D721Med (cell line): ENCODE results near the gene TMEM158.

ENCODE experiments used
- DNase-seq: peaks from one replicate; pipeline ENCODE4 v3.0.0; 2011; ENCODE audit warnings: low spot score; ENCODE audit not compliant: insufficient read length
- FAIRE-seq: peaks from 2 replicates; lab custom pipeline; 2011; peaks lifted over from hg19 to GRCh38; lab: Jason Lieb, UNC
- CTCF ChIP-seq: IDR thresholded peaks from 2 replicates; pipeline ENCODE4 v1.5.1; 2012; ENCODE audit warnings: mild to moderate bottlenecking, control low read depth; ENCODE audit not compliant: insufficient read depth; ENCODE audit errors: missing control alignments

TMEM158 gene

GRCh38 chr3:45234250-45234649, 8.2 kb upstream of the TMEM158 start:
- FAIRE-seq = no peak
- no peak for DNase-seq

GRCh38 chr3:45232521-45232920, 6.4 kb upstream of the TMEM158 start:
- DNase-seq (no peak), FAIRE-seq (no peak)
- no peak for TF ChIP-seq CTCF

More at GRCh38 chr3:45234250-45234649, 8.2 kb upstream of the TMEM158 start:
- no peak for TF ChIP-seq CTCF

- DNase-seq (no peak), FAIRE-seq (no peak)
- no peak for TF ChIP-seq CTCF
These were observed 1.9 kb upstream of the TMEM158 start for GRCh38 chr3:45227946-45228345.

GRCh38 chr3:45227071-45227820, 1.2 kb upstream of the TMEM158 start:
- FAIRE-seq (no peak), DNase-seq (no peak)
- no peak for TF ChIP-seq CTCF

- DNase-seq = no peak
- FAIRE-seq = no peak
- TF ChIP-seq CTCF = no peak
These were observed 452 bp downstream of the TMEM158 start for GRCh38 chr3:45225465-45226205.

- TF ChIP-seq CTCF = peak; percentile 57
- FAIRE-seq = no peak
- peak; percentile 32 for DNase-seq
These were observed 1.1 kb downstream of the TMEM158 start for GRCh38 chr3:45224824-45225464.
